Stomach (tissue), 9 donors: ENCODE data around the gene AKAP6. TPM values are rescaled to one million over a fixed set of nuclear protein-coding genes. Genes with fewer than 3 reads are reported as not detected.
"Not testable (repeated sequence)": the region's sequence is repeated elsewhere in the genome, so short reads cannot be mapped to it uniquely, and the experiment has no call there.

Experiments used
- DNase-seq, 2 donors: peaks; one replicate each; pipeline versions ENCODE4 v3.0.0 to v3.0.0-alpha.2; 2013 to 2019
- H3K27ac ChIP-seq, 5 donors: fragments of 200-600 bp in 4 of 5; sonication (generic) in 4 of 5; one replicate each; pipeline ENCODE4 v1.5.1; 2013 to 2019; ENCODE audit warnings: mild to moderate bottlenecking in 1 of 5, moderate library complexity in 1 of 5
- H3K27me3 ChIP-seq, 3 donors: fragments of 200-600 bp; sonication (generic); one replicate each; pipeline ENCODE4 v1.5.1; 2017 to 2019; ENCODE audit warnings: mixed run types in 1 of 3
- H3K36me3 ChIP-seq, 4 donors: fragments of 200-600 bp; sonication (generic); 1 replicate in 3 of 4; 2 replicates in 1 of 4; pipeline ENCODE4 v1.5.1; 2016 to 2019
- H3K4me1 ChIP-seq, 4 donors: fragments of 200-600 bp; sonication (generic); one replicate each; pipeline ENCODE4 v1.5.1; 2016 to 2019
- H3K4me3 ChIP-seq, 4 donors: fragments of 200-600 bp; sonication (generic) in 3 of 4; one replicate each; pipeline ENCODE4 v1.5.1; 2016 to 2019; ENCODE audit warnings: mild to moderate bottlenecking in 1 of 4
- H3K9me3 ChIP-seq, 4 donors: fragments of 200-600 bp; sonication (generic); one replicate each; pipeline ENCODE4 v1.5.1; 2016 to 2019
- EP300 ChIP-seq: sonication (generic); formaldehyde crosslinking; IDR thresholded peaks from one replicate; pipeline ENCODE4 v1.6.1; 2017; ENCODE audit warnings: antibody characterized with exemption
- POLR2A ChIP-seq, 4 donors: fragments of 450-650 bp; IDR thresholded peaks; one replicate each; pipeline ENCODE4 v1.6.1; 2016; ENCODE audit warnings: antibody characterized with exemption in 4 of 4, control low read depth in 2 of 4, mild to moderate bottlenecking in 1 of 4, moderate library complexity in 1 of 4
- POLR2AphosphoS5 ChIP-seq, 3 donors: sonication (generic); formaldehyde crosslinking; IDR thresholded peaks; one replicate each; pipeline ENCODE4 v1.6.1; 2016; ENCODE audit warnings: antibody characterized with exemption in 3 of 3
- WGBS, 5 donors: extraction: QIAGEN DNeasy Blood & Tissue Kit in 3 of 5; methylation state at CpG; one replicate each; pipeline versions ENCODE4 v1.1.5 to v1.1.7; 2013 to 2018; 5-methylcytosine and 5-hydroxymethylcytosine counted together
- intact Hi-C: fragments of 100-400 bp; cut with DNase I; formaldehyde crosslinking; loops from one replicate; pipeline ENCODE4 v1.15.1; 2023; ENCODE audit warnings: low total_unique reads
- polyA plus RNA-seq, 3 donors: library from polyadenylated mRNA; stranded (reverse); fragments of 200-250 nt; gene quantifications; one replicate each; pipeline ENCODE4 v1.2.3, GENCODE V29; 2013
- total RNA-seq, 5 donors: library from RNA; depleted of rRNA; stranded (reverse); fragments of >200 nt; gene quantifications; one replicate each; pipeline versions ENCODE4 v1.1.0 to v1.2.3, GENCODE V29; 2014 to 2016
- TF ChIP-seq, protein P1 (sequence below), 7 experiments: fragments of 450-650 bp in 4 of 7; fragments of 200-600 bp in 3 of 7; sonication (generic) in 3 of 7; IDR thresholded peaks; one replicate each; pipeline ENCODE4 v1.5.1; 2016 to 2019; ENCODE audit warnings: antibody characterized with exemption in 7 of 7, control low read depth in 2 of 7, mild to moderate bottlenecking in 1 of 7
- donor health status: healthy with polysubstance abuse.
- donor health status: Bipolar disorder and iron deficiency.
- donor health status: healthy.

Gene AKAP6
- total and polyA plus RNA-seq, 8 donors, result 0.15 to 132 (median 3.3) TPM

DNA sequence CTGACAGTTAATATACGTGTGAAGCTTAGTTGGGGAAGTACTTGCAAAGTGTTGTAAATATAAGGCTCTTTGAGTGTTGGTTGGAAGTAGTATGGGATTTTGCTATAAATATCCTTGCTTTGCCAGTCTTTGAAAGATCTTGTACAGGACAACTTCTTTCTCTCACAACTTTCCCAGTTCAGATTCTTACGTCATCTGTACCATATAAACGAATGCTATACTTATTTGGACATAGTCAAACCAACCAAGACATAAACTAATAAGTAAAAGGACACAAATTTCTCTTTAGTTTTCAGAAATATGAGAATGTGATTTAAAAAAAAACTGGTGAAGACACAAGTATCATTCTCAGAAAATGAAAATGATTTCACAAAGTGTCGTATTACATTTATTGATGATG, 456.5 kb downstream of the AKAP6 start:
- H3K36me3 ChIP-seq, result no peaks in the 10 kb centered on the region
- intact Hi-C loops, result no loop called here
- WGBS, 5 donors, result 63 to 68% (median 66%) methylated on average over 4 of the region's 4 CpGs

DNA sequence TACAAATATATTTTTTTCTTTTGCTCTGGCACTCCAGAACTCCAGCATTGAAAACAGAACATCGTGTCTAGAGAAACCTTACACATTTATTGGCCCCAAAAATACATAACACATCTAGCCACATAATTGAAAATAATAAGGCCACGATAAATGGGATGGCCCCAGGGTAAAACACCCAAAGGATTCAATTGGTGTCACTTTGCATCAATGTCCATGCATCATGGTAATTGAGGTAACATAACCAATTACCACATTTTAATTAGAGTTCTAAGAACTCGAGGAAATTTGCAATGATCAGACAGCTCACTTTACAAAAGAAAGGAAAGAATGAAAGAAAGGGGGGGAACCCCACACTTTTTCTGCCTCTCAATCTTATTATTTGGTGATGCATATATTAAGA, 457.8 kb downstream of the AKAP6 start:
- DNase-seq, result no peak
- Histone ChIP-seq H3K36me3 (no peaks in the 10 kb centered on the region), H3K27ac (no peak overlapping the region), H3K4me3 (no peak overlapping the region), H3K9me3 (peaks cover 0 to 18% (median 7%) of the 10 kb centered on the region in 4 donors), H3K27me3 (no peaks in the 10 kb centered on the region), H3K4me1 (no peaks in the 10 kb centered on the region)
- WGBS, 5 donors, result 63 to 82% (median 78%) methylated on average over 3 of the region's 3 CpGs
- TF ChIP-seq EP300, result no peak
- TF ChIP-seq, protein P1, sequence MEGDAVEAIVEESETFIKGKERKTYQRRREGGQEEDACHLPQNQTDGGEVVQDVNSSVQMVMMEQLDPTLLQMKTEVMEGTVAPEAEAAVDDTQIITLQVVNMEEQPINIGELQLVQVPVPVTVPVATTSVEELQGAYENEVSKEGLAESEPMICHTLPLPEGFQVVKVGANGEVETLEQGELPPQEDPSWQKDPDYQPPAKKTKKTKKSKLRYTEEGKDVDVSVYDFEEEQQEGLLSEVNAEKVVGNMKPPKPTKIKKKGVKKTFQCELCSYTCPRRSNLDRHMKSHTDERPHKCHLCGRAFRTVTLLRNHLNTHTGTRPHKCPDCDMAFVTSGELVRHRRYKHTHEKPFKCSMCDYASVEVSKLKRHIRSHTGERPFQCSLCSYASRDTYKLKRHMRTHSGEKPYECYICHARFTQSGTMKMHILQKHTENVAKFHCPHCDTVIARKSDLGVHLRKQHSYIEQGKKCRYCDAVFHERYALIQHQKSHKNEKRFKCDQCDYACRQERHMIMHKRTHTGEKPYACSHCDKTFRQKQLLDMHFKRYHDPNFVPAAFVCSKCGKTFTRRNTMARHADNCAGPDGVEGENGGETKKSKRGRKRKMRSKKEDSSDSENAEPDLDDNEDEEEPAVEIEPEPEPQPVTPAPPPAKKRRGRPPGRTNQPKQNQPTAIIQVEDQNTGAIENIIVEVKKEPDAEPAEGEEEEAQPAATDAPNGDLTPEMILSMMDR (IDR thresholded peaks at IDR 0.05), result no peak
- TF ChIP-seq POLR2AphosphoS5 (IDR thresholded peaks at IDR 0.05), result no peak
- TF ChIP-seq POLR2A (IDR thresholded peaks at IDR 0.05), result no peak
- intact Hi-C loops, result no loop called here

More for the DNA sequence above, 456.5 kb downstream of the AKAP6 start:
- H3K4me1 ChIP-seq, result no peaks in the 10 kb centered on the region
- H3K27ac ChIP-seq, result no peak overlapping the region
- H3K27me3 ChIP-seq, result no peaks in the 10 kb centered on the region
- no peak overlapping the region for H3K4me3 ChIP-seq
- DNase-seq, result no peak
- TF ChIP-seq POLR2A (IDR thresholded peaks at IDR 0.05) (no peak), POLR2AphosphoS5 (IDR thresholded peaks at IDR 0.05) (no peak), EP300 (no peak)
- TF ChIP-seq, protein P1 (IDR thresholded peaks at IDR 0.05), result no peak
- H3K9me3 ChIP-seq, result peaks cover 0 to 6% (median under 1%) of the 10 kb centered on the region in 4 donors

DNA sequence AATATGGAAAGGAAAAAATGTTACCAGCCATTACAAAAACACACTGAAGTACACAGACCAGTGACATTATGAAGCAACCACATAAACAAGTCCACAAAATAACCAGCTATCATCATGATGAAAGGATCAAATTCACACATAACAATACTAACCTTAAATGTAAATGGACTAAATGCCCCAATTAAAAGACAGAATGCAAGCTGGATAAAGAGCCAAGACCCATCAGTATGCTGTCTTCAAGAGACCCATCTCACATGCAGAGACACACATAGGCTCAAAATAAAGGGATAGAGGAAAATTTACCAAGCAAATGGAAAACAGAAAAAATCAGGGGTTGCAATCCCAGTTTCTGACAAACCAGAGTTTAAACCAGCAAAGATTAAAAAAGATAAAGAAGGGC, 463.9 kb downstream of the AKAP6 start:
- H3K9me3 ChIP-seq, result peaks cover 0 to 46% (median 22%) of the 10 kb centered on the region in 4 donors
- H3K36me3 ChIP-seq, H3K4me1 ChIP-seq, H3K4me3 ChIP-seq, DNase-seq, H3K27ac ChIP-seq, H3K27me3 ChIP-seq, intact Hi-C loops: not testable (repeated sequence)

DNA sequence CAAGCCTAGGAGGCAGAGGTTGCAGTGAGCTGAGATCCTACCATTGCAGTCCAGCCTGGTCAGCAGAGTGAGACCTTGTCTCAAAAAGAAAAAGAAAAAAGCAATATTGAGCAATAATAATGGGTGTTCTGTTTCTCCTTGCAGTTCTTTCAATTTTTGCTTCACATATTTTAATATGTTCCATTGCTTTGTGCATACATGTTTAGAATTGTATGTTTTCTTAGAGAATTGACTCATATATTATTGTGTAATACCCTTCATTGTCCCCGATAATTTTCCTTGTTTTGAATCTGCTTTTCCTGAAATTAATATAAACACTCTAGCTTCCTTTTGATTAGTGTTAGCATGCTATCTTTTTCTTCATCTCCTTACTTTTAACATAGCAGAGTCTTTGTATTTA, 471.2 kb downstream of the AKAP6 start:
- H3K27ac ChIP-seq, result no peak overlapping the region
- H3K36me3 ChIP-seq, result no peaks in the 10 kb centered on the region
- H3K9me3 ChIP-seq, result peaks cover 4 to 49% (median 32%) of the 10 kb centered on the region in 4 donors
- no peak for DNase-seq
- no peak overlapping the region for H3K4me3 ChIP-seq
- H3K27me3 ChIP-seq, result no peaks in the 10 kb centered on the region
- TF ChIP-seq, protein P1 (IDR thresholded peaks at IDR 0.05), result no peak
- intact Hi-C loops, result no loop called here
- 74 to 93% (median 77%) methylated on average over 1 of the region's 1 CpG for WGBS, 5 donors
- no peaks in the 10 kb centered on the region for H3K4me1 ChIP-seq

DNA sequence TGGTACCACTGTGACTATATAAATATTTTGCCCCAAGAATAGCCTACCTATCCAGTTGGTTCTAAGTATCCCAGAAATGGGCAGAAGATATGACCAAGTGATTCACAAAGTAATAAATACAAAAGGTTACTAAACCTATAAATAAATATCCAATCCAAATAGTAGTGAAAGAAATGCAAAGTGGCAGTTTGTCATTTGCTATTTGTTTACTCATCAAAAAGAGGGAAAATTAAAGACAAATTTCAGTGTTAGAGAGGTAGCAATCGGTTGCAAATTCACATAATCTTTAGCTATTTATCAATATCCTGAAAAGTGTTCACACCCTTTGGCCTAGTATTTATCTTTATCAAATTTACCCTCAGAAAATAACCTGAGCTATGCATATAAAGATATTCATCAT, 473.2 kb downstream of the AKAP6 start:
- intact Hi-C loops, result no loop called here
- H3K36me3 ChIP-seq, result no peaks in the 10 kb centered on the region
- TF ChIP-seq, protein P1 (IDR thresholded peaks at IDR 0.05), result no peak
- no peak for TF ChIP-seq POLR2A (IDR thresholded peaks at IDR 0.05)
- no peak for TF ChIP-seq EP300
- TF ChIP-seq POLR2AphosphoS5 (IDR thresholded peaks at IDR 0.05), result no peak
- no peak overlapping the region for H3K27ac ChIP-seq
- no peaks in the 10 kb centered on the region for H3K27me3 ChIP-seq
- no peaks in the 10 kb centered on the region for H3K4me1 ChIP-seq
- no peak for DNase-seq
- no peak overlapping the region for H3K4me3 ChIP-seq
- WGBS, 5 donors, result 61 to 94% (median 82%) methylated on average over 1 of the region's 1 CpG
- H3K9me3 ChIP-seq, result peaks cover 4 to 52% (median 31%) of the 10 kb centered on the region in 4 donors
